GM18951 (cell line): ENCODE data around the gene SLC20A1.

ENCODE experiments used
- POLR2A ChIP-seq: IDR thresholded peaks from 4 replicates; pipeline ENCODE4 v1.6.1; 2011; ENCODE audit warnings: mild to moderate bottlenecking; ENCODE audit not compliant: insufficient read length, insufficient read depth; ENCODE audit errors: extremely low read depth
- in situ Hi-C: fragments of 300-500 bp; cut with MboI; formaldehyde crosslinking; loops from one replicate; pipeline ENCODE4 v1.12.0; 2022; ENCODE audit warnings: low sequenced_read_pairs, mixed read lengths, inconsistent platforms; ENCODE audit not compliant: unreplicated experiment

The SLC20A1 gene

DNA sequence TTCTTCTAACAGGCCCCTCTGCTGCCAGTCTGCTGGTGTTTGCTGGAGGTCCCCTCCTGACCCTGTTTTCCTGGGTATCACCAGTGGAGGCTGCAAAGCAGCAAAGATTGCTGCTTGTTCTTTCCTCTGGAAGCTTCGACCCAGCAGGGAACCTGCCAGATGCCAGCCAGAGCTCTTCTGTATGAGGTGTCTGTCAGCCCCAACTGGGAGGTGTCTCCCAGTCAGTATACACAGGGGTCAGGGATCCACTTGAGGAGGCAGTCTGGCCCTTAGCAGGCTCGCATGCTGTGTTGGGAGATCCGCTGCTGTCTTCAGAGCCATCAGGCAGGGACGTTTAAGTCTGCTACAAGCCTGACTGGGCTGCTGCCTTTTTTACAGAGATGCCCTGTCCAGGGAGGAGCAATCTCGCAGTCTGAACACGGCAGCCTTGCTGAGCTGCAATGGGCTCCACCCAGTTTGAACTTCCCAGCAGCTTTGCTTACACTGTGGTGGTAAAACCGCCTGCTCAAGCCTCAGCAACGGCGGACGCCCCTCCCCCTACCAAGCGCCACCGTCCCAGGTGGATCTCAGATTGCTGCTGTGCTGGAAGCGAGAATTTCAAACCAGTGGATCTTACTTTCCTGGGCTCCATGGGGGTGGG, 31.4 kb upstream of the SLC20A1 start:
- in situ Hi-C loops = loop anchor here (25.0 kb wide), 1 partner anchor 323 kb away; no protein-coding TSS in a partner anchor
- TF ChIP-seq POLR2A = no peak

- in situ Hi-C loops = loop anchor here (25.0 kb wide), 1 partner anchor 322 kb away; no protein-coding TSS in a partner anchor
- no peak for TF ChIP-seq POLR2A
Measured at GRCh38 chr2:112615051-112615450, 30.7 kb upstream of the SLC20A1 start.

- in situ Hi-C loops = loop anchor here (25.0 kb wide), 1 partner anchor 322 kb away; no protein-coding TSS in a partner anchor
Measured at GRCh38 chr2:112615798-112616197, 29.9 kb upstream of the SLC20A1 start.

DNA sequence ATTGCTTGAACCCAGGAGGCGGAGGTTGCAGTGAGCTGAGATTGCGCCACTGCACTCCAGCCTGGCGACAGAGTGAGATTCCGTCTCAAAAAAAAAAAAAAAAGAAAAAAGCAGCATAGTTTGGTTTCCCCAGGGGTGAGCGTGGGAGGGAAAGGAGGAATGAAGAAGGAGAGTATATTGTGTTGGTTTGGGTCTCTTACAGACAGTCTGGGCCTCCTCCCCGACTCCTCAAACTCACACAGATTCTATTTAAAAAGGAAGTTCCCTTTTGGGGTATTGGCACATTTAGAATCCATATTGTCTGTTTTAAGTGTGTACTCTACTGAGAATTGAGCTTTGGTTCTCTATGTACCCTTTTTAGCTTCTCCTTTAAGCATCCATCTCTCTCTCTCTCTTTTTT, 27.4 kb upstream of the SLC20A1 start:
- TF ChIP-seq POLR2A = no peak
- in situ Hi-C loops = loop anchor here (25.0 kb wide), 1 partner anchor 319 kb away; no protein-coding TSS in a partner anchor

GRCh38 chr2:112621790-112622527, 23.8 kb upstream of the SLC20A1 start:
- in situ Hi-C loops = loop anchor here (25.0 kb wide), 1 partner anchor 315 kb away; no protein-coding TSS in a partner anchor
- TF ChIP-seq POLR2A = no peak

- in situ Hi-C loops = loop anchor here (25.0 kb wide), 1 partner anchor 315 kb away; no protein-coding TSS in a partner anchor
- no peak for TF ChIP-seq POLR2A
Measured at GRCh38 chr2:112622528-112622849, 23.2 kb upstream of the SLC20A1 start.

GRCh38 chr2:112623913-112624777, 21.6 kb upstream of the SLC20A1 start:
- TF ChIP-seq POLR2A = no peak
- in situ Hi-C loops = loop anchor here (25.0 kb wide), 1 partner anchor 313 kb away; no protein-coding TSS in a partner anchor

GRCh38 chr2:112625474-112626114, 20.1 kb upstream of the SLC20A1 start:
- in situ Hi-C loops = no loop called here

GRCh38 chr2:112626604-112627059, 19.1 kb upstream of the SLC20A1 start:
- TF ChIP-seq POLR2A = no peak

More at GRCh38 chr2:112625474-112626114, 20.1 kb upstream of the SLC20A1 start:
- TF ChIP-seq POLR2A = no peak

GRCh38 chr2:112627060-112628040, 18.4 kb upstream of the SLC20A1 start:
- no peak for TF ChIP-seq POLR2A
- in situ Hi-C loops = no loop called here

More at GRCh38 chr2:112626604-112627059, 19.1 kb upstream of the SLC20A1 start:
- in situ Hi-C loops = no loop called here

DNA sequence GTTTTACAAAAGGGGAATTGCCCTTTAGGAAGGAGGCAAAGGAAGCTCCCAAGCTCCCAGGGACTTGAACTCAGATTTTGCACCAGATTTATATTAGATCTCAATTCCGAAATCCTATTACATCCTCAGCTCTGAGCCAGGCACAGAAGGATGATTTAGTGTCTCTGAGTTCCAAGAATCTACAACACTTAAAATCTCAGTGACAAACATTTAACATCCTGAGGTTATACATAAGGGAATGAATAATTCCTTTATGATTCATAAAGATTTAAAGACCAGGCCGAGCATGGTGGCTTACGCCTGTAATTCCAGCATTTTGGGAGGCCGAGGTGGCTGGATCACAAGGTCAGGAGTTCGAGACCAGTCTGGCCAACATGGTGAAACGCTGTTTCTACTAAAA, 16.5 kb upstream of the SLC20A1 start:
- no peak for TF ChIP-seq POLR2A
- in situ Hi-C loops = no loop called here

- no peak for TF ChIP-seq POLR2A
- in situ Hi-C loops = no loop called here
Measured at GRCh38 chr2:112629823-112630222, 15.9 kb upstream of the SLC20A1 start.

- in situ Hi-C loops = no loop called here
- TF ChIP-seq POLR2A = no peak
Measured at GRCh38 chr2:112630268-112630667, 15.5 kb upstream of the SLC20A1 start.
